C4-2B (cell line): Measurements from ENCODE around the gene IGLL5.
A peak's percentile ranks its signal among the peaks of the same experiment; 100 is the strongest.

Experiments used
- ZFX ChIP-seq: fragments of 450-650 bp; IDR thresholded peaks from 2 replicates; pipeline ENCODE4 v1.6.1; 2017
- TF ChIP-seq, protein P1 (sequence below): fragments of 450-650 bp; conservative IDR thresholded peaks from 2 replicates; pipeline ENCODE4 v1.5.1; 2017; ENCODE audit warnings: mild to moderate bottlenecking

DNA sequence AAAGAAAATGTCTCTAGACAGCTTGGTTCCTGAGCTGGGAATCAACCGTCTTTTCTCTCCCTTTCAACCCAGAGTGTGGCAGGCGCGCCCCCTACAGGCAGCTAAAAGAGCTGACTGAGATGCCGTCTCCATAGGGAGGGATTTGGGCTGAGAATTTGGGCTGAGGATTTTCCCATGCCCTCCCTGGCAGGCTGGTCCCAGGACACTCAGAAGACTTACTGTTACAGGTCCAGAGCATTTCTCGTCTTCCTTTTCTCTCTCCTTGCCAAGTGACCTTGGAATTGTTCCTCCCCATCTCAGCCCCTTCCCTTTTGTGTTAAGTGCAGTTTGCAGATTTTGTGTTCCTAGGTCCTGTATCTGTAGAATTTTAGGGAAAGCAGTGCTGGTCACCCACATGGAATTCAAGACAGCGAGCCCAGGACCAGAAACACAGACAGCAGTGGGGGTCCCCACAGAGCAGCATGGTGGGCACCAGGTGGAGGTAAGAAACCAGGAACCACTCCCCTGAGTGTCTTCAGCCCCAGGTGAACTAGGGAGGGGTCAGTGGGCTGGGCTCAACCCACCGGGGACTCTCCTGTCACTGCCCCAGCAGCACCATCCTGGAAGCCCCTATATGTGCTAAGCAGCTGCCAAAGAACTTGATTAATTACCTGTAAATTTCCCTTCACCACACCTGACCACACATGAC, 9.9 kb upstream of the IGLL5 start:
- TF ChIP-seq, protein P1, sequence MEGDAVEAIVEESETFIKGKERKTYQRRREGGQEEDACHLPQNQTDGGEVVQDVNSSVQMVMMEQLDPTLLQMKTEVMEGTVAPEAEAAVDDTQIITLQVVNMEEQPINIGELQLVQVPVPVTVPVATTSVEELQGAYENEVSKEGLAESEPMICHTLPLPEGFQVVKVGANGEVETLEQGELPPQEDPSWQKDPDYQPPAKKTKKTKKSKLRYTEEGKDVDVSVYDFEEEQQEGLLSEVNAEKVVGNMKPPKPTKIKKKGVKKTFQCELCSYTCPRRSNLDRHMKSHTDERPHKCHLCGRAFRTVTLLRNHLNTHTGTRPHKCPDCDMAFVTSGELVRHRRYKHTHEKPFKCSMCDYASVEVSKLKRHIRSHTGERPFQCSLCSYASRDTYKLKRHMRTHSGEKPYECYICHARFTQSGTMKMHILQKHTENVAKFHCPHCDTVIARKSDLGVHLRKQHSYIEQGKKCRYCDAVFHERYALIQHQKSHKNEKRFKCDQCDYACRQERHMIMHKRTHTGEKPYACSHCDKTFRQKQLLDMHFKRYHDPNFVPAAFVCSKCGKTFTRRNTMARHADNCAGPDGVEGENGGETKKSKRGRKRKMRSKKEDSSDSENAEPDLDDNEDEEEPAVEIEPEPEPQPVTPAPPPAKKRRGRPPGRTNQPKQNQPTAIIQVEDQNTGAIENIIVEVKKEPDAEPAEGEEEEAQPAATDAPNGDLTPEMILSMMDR = peak; percentile 96
- TF ChIP-seq ZFX = no peak
